ENCODE results near the gene KDM6B.
"Not testable (repeated sequence)": the region's sequence is repeated elsewhere in the genome, so short reads cannot be mapped to it uniquely, and the experiment has no call there.

KDM6B gene

DNA sequence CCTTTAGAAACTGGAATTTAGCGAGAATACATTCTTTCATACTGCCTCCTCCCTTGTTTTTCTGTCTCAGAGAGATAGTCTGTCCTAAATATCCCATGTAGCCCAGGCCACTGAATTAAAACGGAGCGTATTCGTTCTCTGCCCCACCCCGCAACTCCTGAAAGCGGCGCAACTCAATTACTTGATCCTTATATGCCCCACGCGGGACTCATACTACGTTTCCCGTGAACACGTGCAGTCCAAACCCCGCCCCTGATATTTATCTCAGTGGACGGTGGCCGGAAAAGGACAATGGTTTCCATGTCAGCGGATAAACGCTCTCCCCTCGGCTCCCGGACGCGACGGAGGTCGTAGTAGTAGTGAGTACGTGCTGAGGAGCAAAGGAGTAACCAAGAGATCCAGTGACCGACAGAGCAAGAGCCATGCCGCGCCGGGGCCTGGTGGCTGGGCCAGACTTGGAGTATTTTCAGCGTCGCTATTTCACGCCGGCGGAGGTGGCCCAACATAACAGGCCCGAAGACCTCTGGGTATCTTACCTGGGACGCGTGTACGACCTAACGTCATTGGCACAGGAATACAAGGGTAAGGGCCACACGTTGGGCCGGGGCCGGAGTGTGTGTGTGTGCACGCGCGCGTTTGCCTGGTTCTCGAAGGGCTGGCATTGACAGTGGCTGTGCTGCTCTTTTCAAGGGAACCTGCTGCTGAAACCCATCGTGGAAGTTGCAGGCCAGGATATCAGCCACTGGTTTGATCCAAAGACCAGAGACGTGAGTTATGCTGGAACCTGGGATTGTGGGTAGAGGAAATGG is 23.9 kb downstream of the KDM6B start, which contains the start of gene CYB5D1:
CYB5D1 (plus strand) TSS at position 291 of the 809 bp plus-strand sequence; CDS start at position 423, 132 bp downstream.
- Histone ChIP-seq H3K4me1 (ENCODE audit: low read length) (peaks cover 14% of the 10 kb centered on the region), H3K79me2 (ENCODE audit: low read length) (peaks cover 10% of the 10 kb centered on the region; the same call in 1 of the 2 replicates), H3K27ac (ENCODE audit: low read length) (peak within 1 kb of the TSS; percentile 92), H3K36me3 (replicated peaks; ENCODE audit: low read depth, low read length) (peaks cover 11% of the 10 kb centered on the region), H3K9me3 (ENCODE audit: insufficient read depth, low read length) (no peaks in the 10 kb centered on the region), H3K4me3 (ENCODE audit: low read length) (peak within 1 kb of the TSS; percentile 90), H4K20me1 (ENCODE audit: insufficient read depth, low read length) (no peaks in the 10 kb centered on the region), H2AFZ (ENCODE audit: low read depth, low read length) (peak within 1 kb of the TSS; percentile 93), H3K4me2 (ENCODE audit: low read length) (peak within 1 kb of the TSS; percentile 96), H3K27me3 (ENCODE audit: low read depth, low read length) (no peaks in the 10 kb centered on the region), H3K9ac (ENCODE audit: low read length) (peak within 1 kb of the TSS; percentile 90)
- TF ChIP-seq CTCF (IDR thresholded peaks at IDR 0.05; ENCODE audit: low read depth, low read length) (no peak), EZH2phosphoT487 (IDR thresholded peaks at IDR 0.05; ENCODE audit: low read depth) (no peak)

GRCh38 chr17:7858522-7858810 is 24.4 kb downstream of the KDM6B start:
- Histone ChIP-seq H3K27ac (ENCODE audit: low read length) (peak overlapping the region; percentile 92), H3K4me2 (ENCODE audit: low read length) (peak overlapping the region; percentile 83), H3K4me1 (ENCODE audit: low read length) (peaks cover 14% of the 10 kb centered on the region), H3K27me3 (ENCODE audit: low read depth, low read length) (no peaks in the 10 kb centered on the region), H3K9me3 (ENCODE audit: insufficient read depth, low read length) (no peaks in the 10 kb centered on the region), H3K9ac (ENCODE audit: low read length) (peak overlapping the region; percentile 90), H3K4me3 (ENCODE audit: low read length) (peak overlapping the region; percentile 90), H3K79me2 (ENCODE audit: low read length) (peaks cover 10% of the 10 kb centered on the region; the same call in 1 of the 2 replicates), H2AFZ (ENCODE audit: low read depth, low read length) (no peak overlapping the region), H3K36me3 (replicated peaks; ENCODE audit: low read depth, low read length) (peaks cover 8% of the 10 kb centered on the region), H4K20me1 (ENCODE audit: insufficient read depth, low read length) (no peaks in the 10 kb centered on the region)
- TF ChIP-seq CTCF (IDR thresholded peaks at IDR 0.05; ENCODE audit: low read depth, low read length) (peak; percentile 28), EZH2phosphoT487 (IDR thresholded peaks at IDR 0.05; ENCODE audit: low read depth) (no peak)

DNA sequence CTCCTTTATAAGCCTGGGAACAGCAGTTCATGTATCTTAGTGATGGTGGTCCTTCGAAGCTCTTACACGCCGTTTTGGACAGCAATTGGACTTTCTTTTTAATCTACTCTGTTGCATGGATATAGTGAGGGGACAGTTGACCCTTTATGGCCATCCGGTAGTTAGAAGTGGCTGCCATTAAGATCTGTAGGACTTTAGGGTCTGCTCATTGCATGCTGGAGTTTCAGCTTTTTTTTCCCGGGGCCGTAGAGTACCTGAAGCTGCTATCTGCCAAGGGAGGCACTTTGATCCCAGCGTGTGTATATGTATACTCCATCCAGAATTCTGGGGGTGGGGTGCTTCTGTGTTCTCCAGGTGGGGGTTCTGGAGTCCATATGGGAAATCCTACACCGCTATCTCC is 25.0 kb downstream of the KDM6B start:
- Histone ChIP-seq H2AFZ (ENCODE audit: low read depth, low read length) (no peak overlapping the region), H3K9ac (ENCODE audit: low read length) (peak overlapping the region; percentile 90), H3K27ac (ENCODE audit: low read length) (no peak overlapping the region), H3K4me2 (ENCODE audit: low read length) (peak overlapping the region; percentile 83), H3K27me3 (ENCODE audit: low read depth, low read length) (no peaks in the 10 kb centered on the region), H3K36me3 (replicated peaks; ENCODE audit: low read depth, low read length) (peaks cover 5% of the 10 kb centered on the region), H3K4me1 (ENCODE audit: low read length) (peaks cover 14% of the 10 kb centered on the region), H3K4me3 (ENCODE audit: low read length) (peak overlapping the region; percentile 90), H3K9me3 (ENCODE audit: insufficient read depth, low read length) (no peaks in the 10 kb centered on the region), H3K79me2 (ENCODE audit: low read length) (peaks cover 10% of the 10 kb centered on the region; the same call in 1 of the 2 replicates), H4K20me1 (ENCODE audit: insufficient read depth, low read length) (no peaks in the 10 kb centered on the region)
- TF ChIP-seq CTCF (IDR thresholded peaks at IDR 0.05; ENCODE audit: low read depth, low read length), result no peak
- TF ChIP-seq EZH2phosphoT487 (IDR thresholded peaks at IDR 0.05; ENCODE audit: low read depth), result no peak

DNA sequence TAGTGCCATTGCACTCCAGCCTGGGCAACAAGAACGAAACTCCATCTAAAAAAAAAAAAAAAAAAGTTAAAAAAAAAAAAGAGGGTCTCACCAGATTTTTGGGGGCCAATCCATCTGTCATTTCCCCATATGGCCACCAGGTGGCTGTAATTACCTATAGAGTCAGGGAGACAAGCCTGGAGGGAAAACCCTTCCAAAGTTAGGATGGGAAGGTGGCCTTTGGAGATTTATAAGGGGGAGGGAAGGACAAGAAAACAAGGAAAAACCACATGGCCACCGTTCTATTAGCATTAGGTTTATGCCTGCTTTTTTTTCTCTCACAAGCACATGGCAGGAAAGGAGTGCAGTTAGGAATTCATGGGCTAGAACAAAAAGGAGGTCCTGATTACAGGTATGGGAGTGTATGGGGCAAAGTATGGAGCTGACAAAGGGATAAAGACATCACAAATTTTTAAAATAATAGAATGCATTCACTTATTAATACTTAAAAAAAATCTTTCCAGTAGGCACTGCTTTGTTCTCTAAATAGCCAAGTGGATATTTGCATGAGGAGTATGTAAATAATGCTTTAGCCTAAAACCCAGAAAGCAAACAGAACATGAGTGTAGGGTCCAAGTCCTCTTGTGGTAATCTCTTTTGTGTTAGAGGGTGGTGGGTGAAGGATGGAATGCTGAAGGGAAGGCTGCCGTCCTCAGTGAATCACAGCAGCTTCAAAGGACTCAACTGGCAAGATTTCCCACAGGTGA is 28.8 kb downstream of the KDM6B start:
- no peaks in the 10 kb centered on the region for H3K9me3 ChIP-seq (ENCODE audit: insufficient read depth, low read length)
- no peak overlapping the region for H3K4me2 ChIP-seq (ENCODE audit: low read length)
- no peak overlapping the region for H3K27ac ChIP-seq (ENCODE audit: low read length)
- no peak overlapping the region for H3K4me3 ChIP-seq (ENCODE audit: low read length)
- H3K27me3 ChIP-seq (ENCODE audit: low read depth, low read length), result no peaks in the 10 kb centered on the region
- peaks cover 5% of the 10 kb centered on the region; the same call in 1 of the 2 replicates for H3K79me2 ChIP-seq (ENCODE audit: low read length)
- H2AFZ ChIP-seq (ENCODE audit: low read depth, low read length), result no peak overlapping the region
- peaks cover 2% of the 10 kb centered on the region for H3K36me3 ChIP-seq (replicated peaks; ENCODE audit: low read depth, low read length)
- no peak for TF ChIP-seq EZH2phosphoT487 (IDR thresholded peaks at IDR 0.05; ENCODE audit: low read depth)
- TF ChIP-seq CTCF (IDR thresholded peaks at IDR 0.05; ENCODE audit: low read depth, low read length), result peak; percentile 59
- H4K20me1 ChIP-seq (ENCODE audit: insufficient read depth, low read length), result no peaks in the 10 kb centered on the region
- peaks cover 4% of the 10 kb centered on the region for H3K4me1 ChIP-seq (ENCODE audit: low read length)
- no peak overlapping the region for H3K9ac ChIP-seq (ENCODE audit: low read length)

- not testable (repeated sequence) for H2AFZ ChIP-seq (ENCODE audit: low read depth, low read length); H3K9ac ChIP-seq (ENCODE audit: low read length); H3K27me3 ChIP-seq (ENCODE audit: low read depth, low read length); H3K9me3 ChIP-seq (ENCODE audit: insufficient read depth, low read length); H3K4me1 ChIP-seq (ENCODE audit: low read length); H4K20me1 ChIP-seq (ENCODE audit: insufficient read depth, low read length); H3K4me3 ChIP-seq (ENCODE audit: low read length); H3K27ac ChIP-seq (ENCODE audit: low read length); H3K79me2 ChIP-seq (ENCODE audit: low read length); H3K4me2 ChIP-seq (ENCODE audit: low read length); H3K36me3 ChIP-seq (replicated peaks; ENCODE audit: low read depth, low read length)
Measured at GRCh38 chr17:7864384-7864783, 30.4 kb downstream of the KDM6B start.
